Liver (tissue), 9 donors: ENCODE measurements around the gene IL11. TPM values are rescaled to one million over a fixed set of nuclear protein-coding genes. Genes with fewer than 3 reads are reported as not detected.

Source experiments
- DNase-seq: peaks from one replicate; pipeline ENCODE4 v3.0.0-alpha.2; 2017; ENCODE audit warnings: low spot score
- H3K27ac ChIP-seq, 2 donors: one replicate each; pipeline ENCODE4 v1.7.0; 2013; ENCODE audit warnings: inconsistent platforms in 2 of 2, low read length in 2 of 2, control low read depth in 1 of 2, low read depth in 1 of 2, mild to moderate bottlenecking in 1 of 2
- H3K27me3 ChIP-seq, 4 donors: one replicate each; pipeline versions ENCODE4 v1.6.1 to v1.7.0; 2013; ENCODE audit warnings: low read length in 3 of 4, inconsistent platforms in 1 of 4, mild to moderate bottlenecking in 1 of 4, moderate library complexity in 1 of 4; ENCODE audit not compliant: control insufficient read depth in 4 of 4, insufficient read depth in 4 of 4
- H3K36me3 ChIP-seq, 4 donors: one replicate each; pipeline versions ENCODE4 v1.6.1 to v1.7.0; 2013; ENCODE audit warnings: low read length in 3 of 4, mild to moderate bottlenecking in 3 of 4, low read depth in 1 of 4, moderate library complexity in 1 of 4; ENCODE audit not compliant: control insufficient read depth in 4 of 4, insufficient read depth in 3 of 4
- H3K4me1 ChIP-seq, 4 donors: one replicate each; pipeline versions ENCODE4 v1.6.1 to v1.7.0; 2013; ENCODE audit warnings: low read length in 3 of 4, mild to moderate bottlenecking in 3 of 4, moderate library complexity in 1 of 4; ENCODE audit not compliant: control insufficient read depth in 4 of 4, insufficient read depth in 4 of 4
- H3K4me3 ChIP-seq, 3 donors: one replicate each; pipeline versions ENCODE4 v1.6.1 to v1.7.0; 2013; ENCODE audit warnings: low read length in 3 of 3, control low read depth in 1 of 3, low read depth in 1 of 3, mild to moderate bottlenecking in 1 of 3
- H3K9ac ChIP-seq, 2 donors: one replicate each; pipeline ENCODE4 v1.7.0; 2013; ENCODE audit warnings: low read length in 2 of 2, mild to moderate bottlenecking in 2 of 2, moderate library complexity in 2 of 2, control low read depth in 1 of 2, low read depth in 1 of 2
- H3K9me3 ChIP-seq, 4 donors: one replicate each; pipeline versions ENCODE4 v1.6.1 to v1.7.0; 2013; ENCODE audit warnings: low read length in 3 of 4; ENCODE audit not compliant: control insufficient read depth in 4 of 4
- ATF3 ChIP-seq: IDR thresholded peaks from 2 replicates; pipeline ENCODE4 v1.6.1; 2016; ENCODE audit warnings: antibody characterized with exemption
- CTCF ChIP-seq: fragments of 150-350 bp; IDR thresholded peaks from 2 replicates; pipeline ENCODE4 v1.5.1; 2017; ENCODE audit warnings: improper control_type of control experiment, low read depth, low read length; ENCODE audit not compliant: missing input control
- EGR1 ChIP-seq, 2 donors: IDR thresholded peaks; 2 replicates each; pipeline ENCODE4 v1.6.1; 2016 to 2018; ENCODE audit warnings: antibody characterized with exemption in 2 of 2, low read depth in 2 of 2
- FOXA1 ChIP-seq: IDR thresholded peaks from 2 replicates; pipeline ENCODE4 v1.6.1; 2016; ENCODE audit warnings: antibody characterized with exemption
- FOXA2 ChIP-seq: IDR thresholded peaks from 2 replicates; pipeline ENCODE4 v1.6.1; 2016; ENCODE audit warnings: antibody characterized with exemption
- GABPA ChIP-seq, 2 donors: IDR thresholded peaks in 1 of 2; conservative IDR thresholded peaks in 1 of 2; 2 replicates each; pipeline ENCODE4 v1.6.1; 2016; ENCODE audit warnings: antibody characterized with exemption in 2 of 2, mild to moderate bottlenecking in 1 of 2, moderate library complexity in 1 of 2
- HNF4A ChIP-seq, 2 donors: conservative IDR thresholded peaks; 2 replicates each; pipeline ENCODE4 v1.6.1; 2016; ENCODE audit warnings: antibody characterized with exemption in 2 of 2, mild to moderate bottlenecking in 2 of 2
- HNF4G ChIP-seq: IDR thresholded peaks from 2 replicates; pipeline ENCODE4 v1.6.1; 2016; ENCODE audit warnings: antibody characterized with exemption
- JUND ChIP-seq, 2 donors: IDR thresholded peaks; 2 replicates each; pipeline ENCODE4 v1.6.1; 2016; ENCODE audit warnings: antibody characterized with exemption in 2 of 2
- MAX ChIP-seq: IDR thresholded peaks from 2 replicates; pipeline ENCODE4 v1.6.1; 2016; ENCODE audit warnings: antibody characterized with exemption
- NR2F2 ChIP-seq: IDR thresholded peaks from 2 replicates; pipeline ENCODE4 v1.6.1; 2016; ENCODE audit warnings: antibody characterized with exemption
- RAD21 ChIP-seq, 2 donors: IDR thresholded peaks; 2 replicates each; pipeline ENCODE4 v1.6.1; 2016; ENCODE audit warnings: antibody characterized with exemption in 2 of 2, mild to moderate bottlenecking in 2 of 2
- REST ChIP-seq: IDR thresholded peaks from 2 replicates; pipeline ENCODE4 v1.6.1; 2016; ENCODE audit warnings: antibody characterized with exemption, mild to moderate bottlenecking
- RXRA ChIP-seq, 2 donors: IDR thresholded peaks; 2 replicates each; pipeline ENCODE4 v1.6.1; 2017 to 2018; ENCODE audit warnings: antibody characterized with exemption in 2 of 2, mild to moderate bottlenecking in 1 of 2
- SP1 ChIP-seq: IDR thresholded peaks from 2 replicates; pipeline ENCODE4 v1.6.1; 2018; ENCODE audit warnings: antibody characterized with exemption, mild to moderate bottlenecking
- TAF1 ChIP-seq: conservative IDR thresholded peaks from 2 replicates; pipeline ENCODE4 v1.6.1; 2016; ENCODE audit warnings: antibody characterized with exemption, mild to moderate bottlenecking
- YY1 ChIP-seq: IDR thresholded peaks from 2 replicates; pipeline ENCODE4 v1.6.1; 2016; ENCODE audit warnings: antibody characterized with exemption, mild to moderate bottlenecking
- ZBTB33 ChIP-seq: IDR thresholded peaks from 2 replicates; pipeline ENCODE4 v1.6.1; 2016; ENCODE audit warnings: antibody characterized with exemption
- WGBS: extraction: QIAGEN DNeasy Blood & Tissue Kit; methylation state at CpG from one replicate; pipeline ENCODE4 v1.1.7; 2013; 5-methylcytosine and 5-hydroxymethylcytosine counted together
- polyA plus RNA-seq, 2 donors: library from polyadenylated mRNA; stranded (reverse) in 1 of 2; unstranded in 1 of 2; fragments of 200-250 nt in 1 of 2; fragments of >200 nt in 1 of 2; fragmentation: Nextera tagmentation in 1 of 2; extraction: Ambion mirVana in 1 of 2; gene quantifications; one replicate each; pipeline versions ENCODE4 v1.2.1 to v1.2.3, GENCODE V29; 2013 to 2015
- total RNA-seq, 2 donors: library from RNA; depleted of rRNA; stranded (reverse); fragments of >200 nt; gene quantifications; one replicate each; pipeline ENCODE4 v1.2.3, GENCODE V29; 2014
- donor health status: healthy.
- donor health status: healthy.
- donor health status: healthy.
- donor health status: healthy.
- donor health status: healthy.

IL11 gene
- total and polyA plus RNA-seq, 4 donors = not detected

GRCh38 chr19:55353356-55353802 is 16.9 kb downstream of the IL11 start:
- H3K4me3 ChIP-seq = peak overlapping the region in 1 of 3 donors; percentile 34
- no peak for DNase-seq
- no peaks in the 10 kb centered on the region for H3K36me3 ChIP-seq
- H3K4me1 ChIP-seq = peaks cover 0 to 4% (median 1%) of the 10 kb centered on the region in 4 donors
- no peak overlapping the region for H3K9ac ChIP-seq
- H3K27ac ChIP-seq = no peak overlapping the region
- H3K27me3 ChIP-seq = peaks cover 0 to 8% (median 6%) of the 10 kb centered on the region in 4 donors
- H3K9me3 ChIP-seq = no peaks in the 10 kb centered on the region
- no peak for TF ChIP-seq HNF4A (conservative IDR thresholded peaks at IDR 0.05)
- 6% methylated on average over 24 of the region's 24 CpGs for whole genome bisulfite sequencing

GRCh38 chr19:55352549-55353145 is 17.6 kb downstream of the IL11 start:
- H3K36me3 ChIP-seq = no peaks in the 10 kb centered on the region
- H3K9ac ChIP-seq = no peak overlapping the region
- no peak overlapping the region for H3K4me3 ChIP-seq
- H3K4me1 ChIP-seq = peaks cover 0 to 4% (median 1%) of the 10 kb centered on the region in 4 donors
- no peak for DNase-seq
- H3K27ac ChIP-seq = no peak overlapping the region
- H3K9me3 ChIP-seq = no peaks in the 10 kb centered on the region
- 56% methylated on average over 25 of the region's 25 CpGs for WGBS
- peaks cover 0 to 8% (median 6%) of the 10 kb centered on the region in 4 donors for H3K27me3 ChIP-seq
- no peak for TF ChIP-seq GABPA (IDR thresholded peaks at IDR 0.05 in 1 of 2, conservative IDR thresholded peaks at IDR 0.05 in 1 of 2)
- no peak for TF ChIP-seq EGR1 (IDR thresholded peaks at IDR 0.05; ENCODE audit: low read depth in 2 of 2)
- no peak for TF ChIP-seq HNF4G
- no peak for TF ChIP-seq MAX
- TF ChIP-seq RXRA (IDR thresholded peaks at IDR 0.05) = no peak
- TF ChIP-seq ATF3 = no peak
- TF ChIP-seq REST = no peak
- TF ChIP-seq NR2F2 = no peak
- TF ChIP-seq SP1 = no peak
- TF ChIP-seq ZBTB33 = no peak
- no peak for TF ChIP-seq HNF4A (conservative IDR thresholded peaks at IDR 0.05)
- TF ChIP-seq RAD21 (IDR thresholded peaks at IDR 0.05) = no peak
- no peak for TF ChIP-seq YY1
- TF ChIP-seq CTCF = no peak
- no peak for TF ChIP-seq FOXA1
- no peak for TF ChIP-seq TAF1
- no peak for TF ChIP-seq JUND (IDR thresholded peaks at IDR 0.05)
- TF ChIP-seq FOXA2 = no peak
